Suprapubic skin (tissue), 4 donors: Measurements from ENCODE around the gene RFC3. TPM values are rescaled to one million over a fixed set of nuclear protein-coding genes. Genes with fewer than 3 reads are reported as not detected.

Source experiments
- DNase-seq, 2 donors: peaks; one replicate each; pipeline ENCODE4 v3.0.0-alpha.2; 2019; ENCODE audit warnings: low spot score in 2 of 2
- H3K27ac ChIP-seq: fragments of 200-600 bp; sonication (generic); one replicate; pipeline ENCODE4 v1.5.1; 2019
- H3K27me3 ChIP-seq: fragments of 200-600 bp; sonication (generic); one replicate; pipeline ENCODE4 v1.5.1; 2019
- H3K36me3 ChIP-seq: fragments of 200-600 bp; sonication (generic); one replicate; pipeline ENCODE4 v1.5.1; 2019
- H3K4me1 ChIP-seq: fragments of 200-600 bp; sonication (generic); one replicate; pipeline ENCODE4 v1.5.1; 2019
- H3K4me3 ChIP-seq: fragments of 200-600 bp; sonication (generic); one replicate; pipeline ENCODE4 v1.5.1; 2019; ENCODE audit warnings: mild to moderate bottlenecking
- H3K9me3 ChIP-seq: fragments of 200-600 bp; sonication (generic); one replicate; pipeline ENCODE4 v1.5.1; 2019
- CTCF ChIP-seq, 2 donors: fragments of 200-600 bp in 1 of 2; fragments of 450-650 bp in 1 of 2; sonication (generic) in 1 of 2; IDR thresholded peaks; one replicate each; pipeline ENCODE4 v1.5.1; 2016 to 2019; ENCODE audit warnings: antibody characterized with exemption in 2 of 2, mild to moderate bottlenecking in 1 of 2, moderate library complexity in 1 of 2
- EP300 ChIP-seq: sonication (generic); formaldehyde crosslinking; IDR thresholded peaks from one replicate; pipeline ENCODE4 v1.6.1; 2017; ENCODE audit warnings: antibody characterized with exemption
- POLR2A ChIP-seq, 2 donors: fragments of 450-650 bp; IDR thresholded peaks; one replicate each; pipeline ENCODE4 v1.6.1; 2017; ENCODE audit warnings: antibody characterized with exemption in 2 of 2, mild to moderate bottlenecking in 2 of 2, moderate library complexity in 2 of 2
- POLR2AphosphoS5 ChIP-seq, 3 donors: sonication (generic); formaldehyde crosslinking; IDR thresholded peaks; one replicate each; pipeline ENCODE4 v1.6.1; 2017; ENCODE audit warnings: antibody characterized with exemption in 3 of 3
- WGBS: methylation state at CpG from one replicate; pipeline ENCODE4 v1.1.5; 2018; 5-methylcytosine and 5-hydroxymethylcytosine counted together
- total RNA-seq, 4 donors: library from RNA; depleted of rRNA; stranded (reverse); fragments of >200 nt; gene quantifications; one replicate each; pipeline ENCODE4 v1.1.0, GENCODE V29; 2016

RFC3 gene
- total RNA-seq, 4 donors from 2014 or later = 10.7 to 25.8 (median 12.2) TPM

- H3K9me3 ChIP-seq = no peaks in the 10 kb centered on the region
- TF ChIP-seq EP300 (no peak), POLR2A (IDR thresholded peaks at IDR 0.05) (no peak), POLR2AphosphoS5 (IDR thresholded peaks at IDR 0.05) (no peak), CTCF (IDR thresholded peaks at IDR 0.05) (no peak)
- H3K4me3 ChIP-seq = no peak overlapping the region
- H3K36me3 ChIP-seq = peaks cover 6% of the 10 kb centered on the region
- no peaks in the 10 kb centered on the region for H3K27me3 ChIP-seq
- no peak overlapping the region for H3K27ac ChIP-seq
- WGBS = 95% methylated on average over 4 of the region's 4 CpGs
- H3K4me1 ChIP-seq = no peaks in the 10 kb centered on the region
- DNase-seq = no peak
Observed at GRCh38 chr13:33842207-33842606, 24.3 kb downstream of the RFC3 start.

- Histone ChIP-seq H3K4me1 (no peaks in the 10 kb centered on the region), H3K27me3 (no peaks in the 10 kb centered on the region), H3K4me3 (no peak overlapping the region), H3K9me3 (no peaks in the 10 kb centered on the region), H3K36me3 (peaks cover 6% of the 10 kb centered on the region), H3K27ac (no peak overlapping the region)
- no peak for DNase-seq
- TF ChIP-seq POLR2A (IDR thresholded peaks at IDR 0.05) = no peak
- no peak for TF ChIP-seq EP300
- no peak for TF ChIP-seq CTCF (IDR thresholded peaks at IDR 0.05)
- TF ChIP-seq POLR2AphosphoS5 (IDR thresholded peaks at IDR 0.05) = no peak
Observed at GRCh38 chr13:33842986-33843385, 25.0 kb downstream of the RFC3 start.

- Histone ChIP-seq H3K4me1 (no peaks in the 10 kb centered on the region), H3K9me3 (no peaks in the 10 kb centered on the region), H3K4me3 (no peak overlapping the region), H3K27ac (no peak overlapping the region), H3K27me3 (no peaks in the 10 kb centered on the region), H3K36me3 (peaks cover 6% of the 10 kb centered on the region)
- TF ChIP-seq EP300 (no peak), CTCF (IDR thresholded peaks at IDR 0.05) (no peak), POLR2A (IDR thresholded peaks at IDR 0.05) (no peak), POLR2AphosphoS5 (IDR thresholded peaks at IDR 0.05) (no peak)
- DNase-seq = no peak
Observed at GRCh38 chr13:33845572-33846302, 27.8 kb downstream of the RFC3 start.

- no peak overlapping the region for H3K27ac ChIP-seq
- H3K9me3 ChIP-seq = no peaks in the 10 kb centered on the region
- H3K27me3 ChIP-seq = no peaks in the 10 kb centered on the region
- no peak for DNase-seq
- TF ChIP-seq EP300 (no peak), POLR2AphosphoS5 (IDR thresholded peaks at IDR 0.05) (no peak), POLR2A (IDR thresholded peaks at IDR 0.05) (no peak), CTCF (IDR thresholded peaks at IDR 0.05) (no peak)
- H3K36me3 ChIP-seq = peaks cover 6% of the 10 kb centered on the region
- WGBS = 93% methylated on average over 10 of the region's 10 CpGs
- H3K4me3 ChIP-seq = no peak overlapping the region
- H3K4me1 ChIP-seq = no peaks in the 10 kb centered on the region
Observed at GRCh38 chr13:33846303-33847062, 28.5 kb downstream of the RFC3 start.

DNA sequence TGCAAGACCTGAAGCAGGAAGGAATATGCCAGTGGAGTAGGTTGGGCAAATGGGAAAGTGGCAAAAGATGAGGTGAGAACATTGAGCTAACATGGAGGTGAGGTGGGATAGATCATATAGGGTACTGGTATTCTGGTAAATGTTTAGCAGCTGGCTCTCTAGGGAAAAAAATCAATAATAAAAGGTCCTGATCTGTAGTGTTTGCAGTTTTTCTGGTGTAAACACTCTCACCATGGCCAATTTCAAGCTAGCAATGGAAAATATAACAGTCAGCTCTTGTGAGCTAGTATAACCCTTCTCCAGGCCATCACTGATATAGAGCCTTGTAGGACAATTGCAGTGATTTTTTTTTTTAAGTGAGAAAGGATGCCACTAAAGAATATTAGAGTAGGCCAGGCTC, 31.3 kb downstream of the RFC3 start:
- no peaks in the 10 kb centered on the region for H3K9me3 ChIP-seq

More for the DNA sequence above, 31.3 kb downstream of the RFC3 start:
- Histone ChIP-seq H3K36me3 (peaks cover 6% of the 10 kb centered on the region), H3K4me1 (no peaks in the 10 kb centered on the region), H3K4me3 (no peak overlapping the region), H3K27ac (no peak overlapping the region), H3K27me3 (no peaks in the 10 kb centered on the region)
- no peak for TF ChIP-seq CTCF (IDR thresholded peaks at IDR 0.05)
- TF ChIP-seq POLR2AphosphoS5 (IDR thresholded peaks at IDR 0.05) = no peak
- no peak for TF ChIP-seq EP300
- TF ChIP-seq POLR2A (IDR thresholded peaks at IDR 0.05) = no peak
- DNase-seq = no peak
